Measurements from ENCODE around the gene NFKBIE. TPM values are rescaled to one million over a fixed set of nuclear protein-coding genes. Genes with fewer than 3 reads are reported as not detected.

Gene NFKBIE
- total RNA-seq, 2 donors from 2014 or later = 4.5 to 6.7 TPM

GRCh38 chr6:44275749-44276648, 10.6 kb upstream of the NFKBIE start:
- intact Hi-C loops (cut with DNase I) = no loop called here
- no peak for DNase-seq (ENCODE audit: low spot score)

- intact Hi-C loops (cut with DNase I) = no loop called here
- DNase-seq (ENCODE audit: low spot score) = no peak
These were observed 10.0 kb upstream of the NFKBIE start for GRCh38 chr6:44275271-44275748.

- no peak for DNase-seq (ENCODE audit: low spot score)
- intact Hi-C loops (cut with DNase I) = no loop called here
These were observed 8.3 kb upstream of the NFKBIE start for GRCh38 chr6:44273617-44274016.

GRCh38 chr6:44272999-44273566, 7.7 kb upstream of the NFKBIE start:
- intact Hi-C loops (cut with DNase I) = no loop called here
- DNase-seq (ENCODE audit: low spot score) = no peak

GRCh38 chr6:44272529-44272928, 7.2 kb upstream of the NFKBIE start:
- intact Hi-C loops (cut with DNase I) = no loop called here
- no peak for DNase-seq (ENCODE audit: low spot score)

- DNase-seq (ENCODE audit: low spot score) = no peak
- intact Hi-C loops (cut with DNase I) = no loop called here
These were observed 6.6 kb upstream of the NFKBIE start for GRCh38 chr6:44271914-44272313.

GRCh38 chr6:44271406-44271723, 6.0 kb upstream of the NFKBIE start:
- intact Hi-C loops (cut with DNase I) = no loop called here

GRCh38 chr6:44270526-44271405, 5.4 kb upstream of the NFKBIE start:
- no peak for DNase-seq (ENCODE audit: low spot score)
- intact Hi-C loops (cut with DNase I) = no loop called here

More at GRCh38 chr6:44271406-44271723, 6.0 kb upstream of the NFKBIE start:
- no peak for DNase-seq (ENCODE audit: low spot score)

GRCh38 chr6:44269921-44270525, 4.7 kb upstream of the NFKBIE start, which contains the start of gene TMEM151B:
Gene TMEM151B, plus strand, starts transcription at chr6:44270450. Its CDS starts 293 bp downstream, at chr6:44270743.
- DNase-seq (ENCODE audit: low spot score) = no peak
- intact Hi-C loops (cut with DNase I) = loop anchor here in 1 of 2 donors (5.0 kb wide), 1 partner anchor 67 kb away; no protein-coding TSS in a partner anchor

- no peak for DNase-seq (ENCODE audit: low spot score)
- intact Hi-C loops (cut with DNase I) = loop anchor here in 1 of 2 donors (5.0 kb wide), 1 partner anchor 68 kb away; no protein-coding TSS in a partner anchor
These were observed 4.0 kb upstream of the NFKBIE start for GRCh38 chr6:44269178-44269920.

- no peak for DNase-seq (ENCODE audit: low spot score)
- intact Hi-C loops (cut with DNase I) = loop anchor here in 1 of 2 donors (5.0 kb wide), 1 partner anchor 69 kb away; no protein-coding TSS in a partner anchor
These were observed 2.8 kb upstream of the NFKBIE start for GRCh38 chr6:44268095-44268628.

GRCh38 chr6:44267252-44267651, 1.9 kb upstream of the NFKBIE start:
- DNase-seq (ENCODE audit: low spot score) = no peak
- intact Hi-C loops (cut with DNase I) = loop anchor here in 1 of 2 donors (5.0 kb wide), 1 partner anchor 70 kb away; no protein-coding TSS in a partner anchor

- DNase-seq (ENCODE audit: low spot score) = no peak
- intact Hi-C loops (cut with DNase I) = loop anchor here (1.0 to 5.0 kb wide), 2 partner anchors 40 to 71 kb away; no protein-coding TSS in a partner anchor
These were observed 996 bp upstream of the NFKBIE start for GRCh38 chr6:44266347-44266746.

GRCh38 chr6:44265722-44266233, 427 bp upstream of the NFKBIE start:
- DNase-seq (ENCODE audit: low spot score) = no peak
- intact Hi-C loops (cut with DNase I) = loop anchor here (1.0 to 5.0 kb wide), 2 partner anchors 39 to 72 kb away; no protein-coding TSS in a partner anchor

- peak; percentile 89 for DNase-seq (ENCODE audit: low spot score)
- intact Hi-C loops (cut with DNase I) = loop anchor here in 1 of 2 donors (5.0 kb wide), 1 partner anchor 73 kb away; no protein-coding TSS in a partner anchor
These were observed 971 bp downstream of the NFKBIE start for GRCh38 chr6:44264154-44265006.

GRCh38 chr6:44263354-44264100, 1.8 kb downstream of the NFKBIE start:
- peak; percentile 74 for DNase-seq (ENCODE audit: low spot score)
- intact Hi-C loops (cut with DNase I) = no loop called here

Measured in posterior vena cava (tissue), 2 donors.